ENCODE data around the gene DPP4. TPM values are rescaled to one million over a fixed set of nuclear protein-coding genes. Genes with fewer than 3 reads are reported as not detected.

The DPP4 gene
- polyA plus RNA-seq, 1 experiment, result 10.3 TPM

DNA sequence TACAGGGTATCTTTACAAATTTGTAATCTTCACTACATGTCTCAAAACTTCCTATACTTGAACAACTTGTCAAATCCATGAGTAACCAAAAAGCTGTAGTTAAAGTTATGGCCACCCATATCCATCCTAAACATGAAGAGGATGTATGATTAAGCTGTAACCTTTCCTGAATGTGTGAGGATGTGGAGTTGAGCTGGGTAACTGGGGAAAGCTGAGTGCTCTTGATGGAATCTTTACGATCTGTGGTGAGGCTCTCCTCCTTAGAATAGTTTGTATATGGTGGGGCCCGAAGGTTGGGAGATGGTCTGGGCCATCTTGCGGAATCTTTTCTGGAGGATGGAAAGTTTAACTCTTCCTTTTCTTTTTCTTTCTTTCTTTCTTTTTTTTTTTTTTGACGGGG is 29.4 kb downstream of the DPP4 start:
- ChIA-PET POLR2A (no interaction called here), CTCF (no interaction called here)
- Histone ChIP-seq H3K4me3 (ENCODE audit: low read depth, low read length) (no peak overlapping the region), H3K36me3 (ENCODE audit: control insufficient read depth, insufficient read depth, low read length) (peaks cover 2% of the 10 kb centered on the region; the same call in 1 of the 2 replicates), H3K27me3 (ENCODE audit: control insufficient read depth, insufficient read depth, low read length) (no peaks in the 10 kb centered on the region)
- no peak for DNase-seq (ENCODE audit: low read depth)
- TF ChIP-seq, protein P1, sequence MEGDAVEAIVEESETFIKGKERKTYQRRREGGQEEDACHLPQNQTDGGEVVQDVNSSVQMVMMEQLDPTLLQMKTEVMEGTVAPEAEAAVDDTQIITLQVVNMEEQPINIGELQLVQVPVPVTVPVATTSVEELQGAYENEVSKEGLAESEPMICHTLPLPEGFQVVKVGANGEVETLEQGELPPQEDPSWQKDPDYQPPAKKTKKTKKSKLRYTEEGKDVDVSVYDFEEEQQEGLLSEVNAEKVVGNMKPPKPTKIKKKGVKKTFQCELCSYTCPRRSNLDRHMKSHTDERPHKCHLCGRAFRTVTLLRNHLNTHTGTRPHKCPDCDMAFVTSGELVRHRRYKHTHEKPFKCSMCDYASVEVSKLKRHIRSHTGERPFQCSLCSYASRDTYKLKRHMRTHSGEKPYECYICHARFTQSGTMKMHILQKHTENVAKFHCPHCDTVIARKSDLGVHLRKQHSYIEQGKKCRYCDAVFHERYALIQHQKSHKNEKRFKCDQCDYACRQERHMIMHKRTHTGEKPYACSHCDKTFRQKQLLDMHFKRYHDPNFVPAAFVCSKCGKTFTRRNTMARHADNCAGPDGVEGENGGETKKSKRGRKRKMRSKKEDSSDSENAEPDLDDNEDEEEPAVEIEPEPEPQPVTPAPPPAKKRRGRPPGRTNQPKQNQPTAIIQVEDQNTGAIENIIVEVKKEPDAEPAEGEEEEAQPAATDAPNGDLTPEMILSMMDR (IDR thresholded peaks at IDR 0.05; ENCODE audit: insufficient read depth, low read depth, low read length), result no peak

DNA sequence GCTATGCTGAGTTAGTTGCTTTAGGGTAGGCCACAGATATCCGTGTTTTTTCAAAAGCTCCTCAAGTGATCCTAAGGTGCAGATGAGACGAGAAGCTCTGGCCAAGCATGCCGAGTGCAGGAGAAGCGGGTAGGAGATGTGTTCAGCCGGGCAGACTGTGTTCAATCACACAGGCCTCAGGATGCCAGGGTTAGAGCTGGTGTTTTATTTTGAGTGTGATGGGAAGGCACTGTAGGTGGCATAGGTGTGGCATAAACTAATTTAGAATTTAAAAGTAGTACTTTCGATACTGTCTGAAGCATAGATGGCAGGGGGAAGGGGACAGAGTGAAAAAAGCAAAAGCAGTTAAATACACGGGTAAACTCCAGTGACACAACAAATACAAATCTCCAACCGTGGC is 30.9 kb downstream of the DPP4 start:
- H3K27me3 ChIP-seq (ENCODE audit: control insufficient read depth, insufficient read depth, low read length), result no peaks in the 10 kb centered on the region
- CTCF ChIA-PET, result interaction anchor here (0.6 kb wide), 1 partner anchor 24 kb away, joined by 3 read pairs; no protein-coding TSS in a partner anchor
- TF ChIP-seq, protein P1 (IDR thresholded peaks at IDR 0.05; ENCODE audit: insufficient read depth, low read depth, low read length), result no peak
- DNase-seq (ENCODE audit: low read depth), result no peak
- H3K36me3 ChIP-seq (ENCODE audit: control insufficient read depth, insufficient read depth, low read length), result peaks cover 2% of the 10 kb centered on the region; the same call in 1 of the 2 replicates
- no peak overlapping the region for H3K4me3 ChIP-seq (ENCODE audit: low read depth, low read length)
- POLR2A ChIA-PET, result no interaction called here

DNA sequence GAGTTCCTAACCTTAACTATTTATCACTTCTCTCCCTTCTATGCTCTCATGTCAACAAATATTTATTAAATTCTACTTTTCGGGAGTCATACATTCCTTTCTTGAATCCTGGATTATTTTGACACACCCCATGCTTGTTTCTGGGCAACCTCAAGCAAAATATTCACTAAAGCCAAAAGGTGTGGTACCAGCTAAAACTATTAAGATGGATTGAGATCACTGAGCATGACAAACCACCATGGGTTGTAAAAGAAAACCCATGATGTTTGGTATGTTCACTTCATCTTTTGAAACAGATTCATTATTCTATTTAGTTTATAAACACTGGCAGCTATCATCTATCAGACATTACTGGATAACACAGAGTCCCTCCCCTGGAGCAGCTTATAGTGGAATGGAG is 32.5 kb downstream of the DPP4 start:
- no peak overlapping the region for H3K4me3 ChIP-seq (ENCODE audit: low read depth, low read length)
- CTCF ChIA-PET, result no interaction called here
- H3K36me3 ChIP-seq (ENCODE audit: control insufficient read depth, insufficient read depth, low read length), result peaks cover 2% of the 10 kb centered on the region; the same call in 1 of the 2 replicates
- H3K27me3 ChIP-seq (ENCODE audit: control insufficient read depth, insufficient read depth, low read length), result no peaks in the 10 kb centered on the region
- TF ChIP-seq, protein P1 (IDR thresholded peaks at IDR 0.05; ENCODE audit: insufficient read depth, low read depth, low read length), result no peak
- POLR2A ChIA-PET, result no interaction called here
- DNase-seq (ENCODE audit: low read depth), result no peak

DNA sequence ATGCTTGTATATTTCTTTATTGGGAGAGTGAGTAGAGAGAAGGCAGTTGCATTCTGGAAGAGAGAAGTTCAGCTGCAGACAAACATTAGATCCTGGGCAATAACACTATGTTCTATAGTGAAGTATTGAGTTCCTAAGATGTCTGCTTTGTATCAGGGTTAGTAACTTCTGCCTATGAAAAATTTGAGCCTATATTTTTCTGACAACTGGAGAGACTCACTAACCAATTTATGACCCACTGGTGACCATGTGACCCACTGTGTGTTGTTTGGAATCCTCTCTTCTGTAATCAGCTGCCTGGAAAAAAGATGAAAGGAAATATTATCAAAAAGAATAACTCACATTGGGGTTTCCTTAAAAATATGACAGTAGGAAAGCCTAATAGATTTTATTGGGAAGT is 35.3 kb downstream of the DPP4 start:
- ChIA-PET POLR2A (no interaction called here), CTCF (no interaction called here)
- no peak for DNase-seq (ENCODE audit: low read depth)
- TF ChIP-seq, protein P1 (IDR thresholded peaks at IDR 0.05; ENCODE audit: insufficient read depth, low read depth, low read length), result no peak
- Histone ChIP-seq H3K27me3 (ENCODE audit: control insufficient read depth, insufficient read depth, low read length) (no peaks in the 10 kb centered on the region), H3K4me3 (ENCODE audit: low read depth, low read length) (no peak overlapping the region), H3K36me3 (ENCODE audit: control insufficient read depth, insufficient read depth, low read length) (peaks cover 1% of the 10 kb centered on the region; the same call in 1 of the 2 replicates)

DNA sequence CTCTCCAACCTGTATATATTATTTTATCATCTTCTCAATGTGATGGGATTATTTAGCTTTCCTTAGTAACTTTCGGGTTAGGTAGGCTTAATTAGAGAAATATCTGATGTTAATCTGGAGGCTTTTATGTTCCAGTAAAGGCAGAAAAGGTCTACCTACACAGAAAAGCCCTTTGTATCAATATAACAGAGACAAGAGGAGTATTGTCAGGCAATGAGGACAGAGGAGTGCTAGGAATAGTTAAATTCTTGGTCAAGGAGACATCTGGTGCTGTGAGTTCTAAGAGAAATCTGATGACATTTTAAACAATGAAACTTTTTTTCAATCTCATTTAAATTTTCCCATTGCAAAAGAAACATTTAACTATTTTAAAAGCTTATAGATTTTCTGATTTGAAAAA is 36.1 kb downstream of the DPP4 start:
- Histone ChIP-seq H3K4me3 (ENCODE audit: low read depth, low read length) (no peak overlapping the region), H3K27me3 (ENCODE audit: control insufficient read depth, insufficient read depth, low read length) (no peaks in the 10 kb centered on the region), H3K36me3 (ENCODE audit: control insufficient read depth, insufficient read depth, low read length) (no peaks in the 10 kb centered on the region)
- TF ChIP-seq, protein P1 (IDR thresholded peaks at IDR 0.05; ENCODE audit: insufficient read depth, low read depth, low read length), result no peak
- DNase-seq (ENCODE audit: low read depth), result no peak
- ChIA-PET POLR2A (no interaction called here), CTCF (interaction anchor here (0.6 to 0.8 kb wide), 2 partner anchors 12 to 21 kb away, joined by 3 read pairs; no protein-coding TSS in a partner anchor)
